ENCODE measurements around the gene CFAP20DC. TPM values are rescaled to one million over a fixed set of nuclear protein-coding genes. Genes with fewer than 3 reads are reported as not detected.
A peak's percentile ranks its signal among the peaks of the same experiment; 100 is the strongest.

CFAP20DC gene
- total and polyA plus RNA-seq, 2 of the 13 experiments (the other 11 are each of a cell fraction or from before 2014, with no cell fraction given): not detected

DNA sequence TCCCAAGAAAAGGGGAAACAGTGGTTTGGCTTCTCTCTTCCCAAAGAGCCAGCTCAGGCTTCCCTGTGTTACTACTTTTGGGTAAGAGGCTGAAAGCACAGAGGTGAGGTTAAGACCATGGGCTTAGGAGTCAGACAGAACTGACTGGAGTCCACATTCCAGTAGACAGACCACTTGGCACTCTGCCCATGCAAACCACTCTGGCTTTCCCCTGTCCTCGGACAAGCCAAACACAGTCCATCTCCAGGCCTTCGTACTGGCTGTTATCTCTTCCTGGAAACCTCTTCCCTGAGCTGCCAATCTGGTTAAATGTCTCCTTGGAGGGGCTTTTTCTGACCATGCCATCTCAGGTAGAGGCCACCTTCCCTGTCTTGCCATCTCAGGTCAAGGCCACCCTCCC lies 330.1 kb downstream of the CFAP20DC start:
- no peak overlapping the region for H3K4me3 ChIP-seq (replicated peaks in 1 of 3; ENCODE audit: insufficient read depth in 1 of 3, low read depth in 2 of 3, low read length in 3 of 3)
- no peak overlapping the region for H3K4me2 ChIP-seq (ENCODE audit: low read depth, low read length)
- H3K27me3 ChIP-seq (ENCODE audit: control insufficient read depth in 1 of 2, insufficient read depth in 2 of 2, low read length in 2 of 2): no peaks in the 10 kb centered on the region
- ChIA-PET CTCF (ENCODE audit: low intra/inter-chr PET ratio, low total read pairs) (no interaction called here), POLR2A (no interaction called here)
- peaks cover 8% of the 10 kb centered on the region for H3K4me1 ChIP-seq (ENCODE audit: insufficient read depth, low read length)
- BruUV-seq (replicated peaks): no TSS peak
- H2AFZ ChIP-seq (ENCODE audit: low read length): no peak overlapping the region
- no peak overlapping the region for H3K27ac ChIP-seq (ENCODE audit: extremely low read length, insufficient read depth, low read length)
- no peaks in the 10 kb centered on the region for H3K9me3 ChIP-seq (ENCODE audit: low read length)
- FAIRE-seq (peak; percentile 62), ATAC-seq (peak; percentile 90), DNase-seq (ENCODE audit: low spot score) (peak; percentile 28)
- no peaks in the 10 kb centered on the region for H3K36me3 ChIP-seq (replicated peaks in 1 of 2; ENCODE audit: control insufficient read depth in 1 of 2, insufficient read depth in 2 of 2, low read length in 2 of 2)
- WGBS (ENCODE audit: low lambda C conversion rate): 0% methylated on average over 2 of the region's 2 CpGs
- no peaks in the 10 kb centered on the region for H4K20me1 ChIP-seq (ENCODE audit: insufficient read depth, low read length)
- in situ Hi-C loops (cut with HindIII; ENCODE audit: extremely low pct_ligation_motif_present, low pct_unique_long_range_greater_than_20kb): no loop called here
- no peak overlapping the region for H3K9ac ChIP-seq (ENCODE audit: insufficient read depth, low read depth, low read length)
- TF ChIP-seq, protein P1, sequence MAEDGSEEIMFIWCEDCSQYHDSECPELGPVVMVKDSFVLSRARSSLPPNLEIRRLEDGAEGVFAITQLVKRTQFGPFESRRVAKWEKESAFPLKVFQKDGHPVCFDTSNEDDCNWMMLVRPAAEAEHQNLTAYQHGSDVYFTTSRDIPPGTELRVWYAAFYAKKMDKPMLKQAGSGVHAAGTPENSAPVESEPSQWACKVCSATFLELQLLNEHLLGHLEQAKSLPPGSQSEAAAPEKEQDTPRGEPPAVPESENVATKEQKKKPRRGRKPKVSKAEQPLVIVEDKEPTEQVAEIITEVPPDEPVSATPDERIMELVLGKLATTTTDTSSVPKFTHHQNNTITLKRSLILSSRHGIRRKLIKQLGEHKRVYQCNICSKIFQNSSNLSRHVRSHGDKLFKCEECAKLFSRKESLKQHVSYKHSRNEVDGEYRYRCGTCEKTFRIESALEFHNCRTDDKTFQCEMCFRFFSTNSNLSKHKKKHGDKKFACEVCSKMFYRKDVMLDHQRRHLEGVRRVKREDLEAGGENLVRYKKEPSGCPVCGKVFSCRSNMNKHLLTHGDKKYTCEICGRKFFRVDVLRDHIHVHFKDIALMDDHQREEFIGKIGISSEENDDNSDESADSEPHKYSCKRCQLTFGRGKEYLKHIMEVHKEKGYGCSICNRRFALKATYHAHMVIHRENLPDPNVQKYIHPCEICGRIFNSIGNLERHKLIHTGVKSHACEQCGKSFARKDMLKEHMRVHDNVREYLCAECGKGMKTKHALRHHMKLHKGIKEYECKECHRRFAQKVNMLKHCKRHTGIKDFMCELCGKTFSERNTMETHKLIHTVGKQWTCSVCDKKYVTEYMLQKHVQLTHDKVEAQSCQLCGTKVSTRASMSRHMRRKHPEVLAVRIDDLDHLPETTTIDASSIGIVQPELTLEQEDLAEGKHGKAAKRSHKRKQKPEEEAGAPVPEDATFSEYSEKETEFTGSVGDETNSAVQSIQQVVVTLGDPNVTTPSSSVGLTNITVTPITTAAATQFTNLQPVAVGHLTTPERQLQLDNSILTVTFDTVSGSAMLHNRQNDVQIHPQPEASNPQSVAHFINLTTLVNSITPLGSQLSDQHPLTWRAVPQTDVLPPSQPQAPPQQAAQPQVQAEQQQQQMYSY (CRISPR knock-in tag; IDR thresholded peaks at IDR 0.05): peak; percentile 84
- TF ChIP-seq ZNF557 (CRISPR knock-in tag; IDR thresholded peaks at IDR 0.05) (no peak), HNF4A (CRISPR knock-in tag; IDR thresholded peaks at IDR 0.05) (0 out of 2 replicates have a peak, but pooled peaks have one; percentile 11)
- no peaks in the 10 kb centered on the region for H3K79me2 ChIP-seq (ENCODE audit: insufficient read depth, low read length)
- intact Hi-C loops (cut with micrococcal nuclease; ENCODE audit: unreplicated experiment): no loop called here

DNA sequence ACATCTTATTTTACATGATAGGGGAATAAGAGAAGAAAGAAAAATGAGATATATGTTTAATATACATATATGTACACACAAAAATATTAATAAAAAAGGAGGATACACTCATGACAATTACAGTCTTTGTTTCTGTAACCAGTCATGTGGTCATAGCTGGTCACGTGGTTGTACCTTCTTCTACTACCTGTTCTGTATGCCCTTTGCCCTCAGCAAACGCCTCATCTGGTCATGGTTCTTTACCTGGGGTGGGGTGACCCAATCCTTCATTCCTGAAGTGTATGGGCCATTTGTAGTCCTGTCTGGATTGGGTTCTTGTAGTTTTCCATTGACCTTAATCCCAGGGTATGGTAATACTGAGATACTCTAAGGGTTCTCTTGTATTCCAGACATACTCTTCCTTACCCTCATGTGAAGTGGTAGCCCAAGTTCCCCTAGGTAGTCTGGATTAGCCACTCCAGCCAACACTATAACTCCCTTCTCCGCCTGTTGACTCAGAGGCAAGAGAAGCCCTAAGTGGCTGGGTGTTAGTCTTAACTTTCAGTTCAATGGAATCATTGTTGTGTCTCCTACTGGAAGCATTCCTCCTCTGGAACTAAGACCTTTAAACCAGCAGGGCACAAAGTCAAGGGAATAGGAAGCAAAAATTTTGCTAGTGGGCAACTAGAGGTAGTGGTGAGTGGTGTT lies 336.0 kb downstream of the CFAP20DC start:
- no peaks in the 10 kb centered on the region for H3K4me1 ChIP-seq (ENCODE audit: insufficient read depth, low read length)
- no TSS peak for BruUV-seq (replicated peaks)
- POLR2A ChIA-PET: no interaction called here

More for the DNA sequence above, 336.0 kb downstream of the CFAP20DC start:
- Histone ChIP-seq H2AFZ (ENCODE audit: low read length) (no peak overlapping the region), H3K4me2 (ENCODE audit: low read depth, low read length) (no peak overlapping the region), H3K9ac (ENCODE audit: insufficient read depth, low read depth, low read length) (no peak overlapping the region), H3K36me3 (replicated peaks in 1 of 2; ENCODE audit: control insufficient read depth in 1 of 2, insufficient read depth in 2 of 2, low read length in 2 of 2) (no peaks in the 10 kb centered on the region), H3K79me2 (ENCODE audit: insufficient read depth, low read length) (no peaks in the 10 kb centered on the region), H3K4me3 (replicated peaks in 1 of 3; ENCODE audit: insufficient read depth in 1 of 3, low read depth in 2 of 3, low read length in 3 of 3) (no peak overlapping the region), H4K20me1 (ENCODE audit: insufficient read depth, low read length) (no peaks in the 10 kb centered on the region), H3K9me3 (ENCODE audit: low read length) (no peaks in the 10 kb centered on the region), H3K27me3 (ENCODE audit: control insufficient read depth in 1 of 2, insufficient read depth in 2 of 2, low read length in 2 of 2) (no peaks in the 10 kb centered on the region), H3K27ac (ENCODE audit: extremely low read length, insufficient read depth, low read length) (no peak overlapping the region)
- intact Hi-C loops (cut with micrococcal nuclease; ENCODE audit: unreplicated experiment) (no loop called here), in situ Hi-C loops (cut with HindIII; ENCODE audit: extremely low pct_ligation_motif_present, low pct_unique_long_range_greater_than_20kb) (no loop called here)
- no peak for DNase-seq (ENCODE audit: low spot score)
- no peak for ATAC-seq
- 7% methylated on average over 3 of the region's 3 CpGs for WGBS (ENCODE audit: low lambda C conversion rate)
- no peak for FAIRE-seq
- CTCF ChIA-PET (ENCODE audit: low intra/inter-chr PET ratio, low total read pairs): no interaction called here
- TF ChIP-seq ZNF567 (CRISPR knock-in tag; IDR thresholded peaks at IDR 0.05; ENCODE audit: borderline replicate concordance) (no peak), RAD51 (IDR thresholded peaks at IDR 0.05; ENCODE audit: borderline replicate concordance) (peak; percentile 33; the same call in 1 of the 2 replicates)

Measured in HepG2 (cell line).